ENCODE results near the gene ARHGEF6.

GRCh38 chrX:136738049-136738729 is 42.5 kb downstream of the ARHGEF6 start:
- TF ChIP-seq POLR2AphosphoS5 (IDR thresholded peaks at IDR 0.05; ENCODE audit: low read depth, low read length) (no peak), REST (IDR thresholded peaks at IDR 0.05; ENCODE audit: insufficient read depth in 1 of 2, low read depth in 2 of 2, low read length in 2 of 2) (no peak), SIN3A (IDR thresholded peaks at IDR 0.05; ENCODE audit: borderline replicate concordance, insufficient read depth, low read length) (no peak), TAF1 (IDR thresholded peaks at IDR 0.05; ENCODE audit: borderline replicate concordance, insufficient read depth, low read length) (no peak), FOXP2 (optimal IDR thresholded peaks at IDR 0.05; ENCODE audit: borderline replicate concordance, extremely low read depth, extremely low read length, insufficient read depth) (no peak)
